ENCODE results near the gene FOXP2. TPM values are rescaled to one million over a fixed set of nuclear protein-coding genes. Genes with fewer than 3 reads are reported as not detected.
"Not testable (repeated sequence)": the region's sequence is repeated elsewhere in the genome, so short reads cannot be mapped to it uniquely, and the experiment has no call there.

Gene FOXP2
- total and polyA plus RNA-seq, 2 of the 13 experiments (the other 11 are each of a cell fraction or from before 2014, with no cell fraction given): 0.90 TPM; not detected in 1

DNA sequence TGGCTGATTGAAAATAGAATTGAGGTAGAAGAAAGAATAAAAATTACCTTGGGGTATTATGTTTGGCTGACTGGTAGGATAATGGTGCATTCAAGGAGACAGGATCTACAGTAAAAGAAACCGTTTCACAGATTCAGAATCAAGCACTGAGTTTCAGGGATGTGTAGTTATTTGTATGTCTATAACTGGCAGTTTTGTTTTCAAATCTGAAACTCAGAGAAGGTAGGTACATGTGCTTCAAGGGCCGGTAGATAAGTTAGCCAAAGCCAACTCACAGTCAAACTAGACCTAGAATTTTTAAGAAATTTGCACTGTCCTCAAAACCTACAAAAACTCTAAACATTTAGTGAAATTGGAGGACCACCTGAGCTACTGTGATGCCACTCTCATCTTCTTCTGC lies 191.5 kb downstream of the FOXP2 start (continued):
- TF ChIP-seq, protein P1, sequence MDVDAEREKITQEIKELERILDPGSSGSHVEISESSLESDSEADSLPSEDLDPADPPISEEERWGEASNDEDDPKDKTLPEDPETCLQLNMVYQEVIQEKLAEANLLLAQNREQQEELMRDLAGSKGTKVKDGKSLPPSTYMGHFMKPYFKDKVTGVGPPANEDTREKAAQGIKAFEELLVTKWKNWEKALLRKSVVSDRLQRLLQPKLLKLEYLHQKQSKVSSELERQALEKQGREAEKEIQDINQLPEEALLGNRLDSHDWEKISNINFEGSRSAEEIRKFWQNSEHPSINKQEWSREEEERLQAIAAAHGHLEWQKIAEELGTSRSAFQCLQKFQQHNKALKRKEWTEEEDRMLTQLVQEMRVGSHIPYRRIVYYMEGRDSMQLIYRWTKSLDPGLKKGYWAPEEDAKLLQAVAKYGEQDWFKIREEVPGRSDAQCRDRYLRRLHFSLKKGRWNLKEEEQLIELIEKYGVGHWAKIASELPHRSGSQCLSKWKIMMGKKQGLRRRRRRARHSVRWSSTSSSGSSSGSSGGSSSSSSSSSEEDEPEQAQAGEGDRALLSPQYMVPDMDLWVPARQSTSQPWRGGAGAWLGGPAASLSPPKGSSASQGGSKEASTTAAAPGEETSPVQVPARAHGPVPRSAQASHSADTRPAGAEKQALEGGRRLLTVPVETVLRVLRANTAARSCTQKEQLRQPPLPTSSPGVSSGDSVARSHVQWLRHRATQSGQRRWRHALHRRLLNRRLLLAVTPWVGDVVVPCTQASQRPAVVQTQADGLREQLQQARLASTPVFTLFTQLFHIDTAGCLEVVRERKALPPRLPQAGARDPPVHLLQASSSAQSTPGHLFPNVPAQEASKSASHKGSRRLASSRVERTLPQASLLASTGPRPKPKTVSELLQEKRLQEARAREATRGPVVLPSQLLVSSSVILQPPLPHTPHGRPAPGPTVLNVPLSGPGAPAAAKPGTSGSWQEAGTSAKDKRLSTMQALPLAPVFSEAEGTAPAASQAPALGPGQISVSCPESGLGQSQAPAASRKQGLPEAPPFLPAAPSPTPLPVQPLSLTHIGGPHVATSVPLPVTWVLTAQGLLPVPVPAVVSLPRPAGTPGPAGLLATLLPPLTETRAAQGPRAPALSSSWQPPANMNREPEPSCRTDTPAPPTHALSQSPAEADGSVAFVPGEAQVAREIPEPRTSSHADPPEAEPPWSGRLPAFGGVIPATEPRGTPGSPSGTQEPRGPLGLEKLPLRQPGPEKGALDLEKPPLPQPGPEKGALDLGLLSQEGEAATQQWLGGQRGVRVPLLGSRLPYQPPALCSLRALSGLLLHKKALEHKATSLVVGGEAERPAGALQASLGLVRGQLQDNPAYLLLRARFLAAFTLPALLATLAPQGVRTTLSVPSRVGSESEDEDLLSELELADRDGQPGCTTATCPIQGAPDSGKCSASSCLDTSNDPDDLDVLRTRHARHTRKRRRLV (CRISPR knock-in tag; IDR thresholded peaks at IDR 0.05): no peak
- TF ChIP-seq PHF5A (CRISPR knock-in tag; IDR thresholded peaks at IDR 0.05; ENCODE audit: low read depth, unreplicated experiment): no peak

DNA sequence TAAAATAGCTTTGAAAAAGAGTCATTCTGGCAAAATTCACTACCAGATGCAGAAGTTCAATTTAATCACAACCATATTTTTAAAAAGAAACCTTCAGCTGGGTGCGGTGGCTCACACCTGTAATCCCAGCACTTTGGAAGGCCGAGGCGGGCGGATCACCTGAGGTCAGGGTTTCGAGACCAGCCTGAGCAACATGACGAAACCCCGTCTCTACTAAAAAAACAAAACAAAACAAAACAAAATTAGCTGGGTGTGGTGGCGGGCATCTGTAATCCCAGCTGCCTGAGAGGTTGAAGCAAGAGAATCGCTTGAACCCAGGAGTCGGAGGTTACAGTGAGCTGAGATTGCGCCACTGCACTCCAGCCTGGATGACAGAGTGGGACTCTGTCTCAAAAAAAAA lies 194.2 kb downstream of the FOXP2 start:
- CTCF ChIA-PET (ENCODE audit: low intra/inter-chr PET ratio, low total read pairs); FAIRE-seq: not testable (repeated sequence)

More for the DNA sequence above, 194.2 kb downstream of the FOXP2 start:
- H3K4me2 ChIP-seq (ENCODE audit: low read depth, low read length); H3K9ac ChIP-seq (ENCODE audit: insufficient read depth, low read depth, low read length); POLR2A ChIA-PET; BruUV-seq (replicated peaks); intact Hi-C loops (cut with micrococcal nuclease; ENCODE audit: unreplicated experiment); H3K4me1 ChIP-seq (ENCODE audit: insufficient read depth, low read length); in situ Hi-C loops (cut with HindIII; ENCODE audit: extremely low pct_ligation_motif_present, low pct_unique_long_range_greater_than_20kb); H3K36me3 ChIP-seq (replicated peaks in 1 of 2; ENCODE audit: control insufficient read depth in 1 of 2, insufficient read depth in 2 of 2, low read length in 2 of 2); H2AFZ ChIP-seq (ENCODE audit: low read length); H3K9me3 ChIP-seq (ENCODE audit: low read length); H3K79me2 ChIP-seq (ENCODE audit: insufficient read depth, low read length); H4K20me1 ChIP-seq (ENCODE audit: insufficient read depth, low read length); H3K4me3 ChIP-seq (replicated peaks in 1 of 3; ENCODE audit: insufficient read depth in 1 of 3, low read depth in 2 of 3, low read length in 3 of 3); H3K27me3 ChIP-seq (ENCODE audit: control insufficient read depth in 1 of 2, insufficient read depth in 2 of 2, low read length in 2 of 2); ATAC-seq; DNase-seq (ENCODE audit: low spot score); H3K27ac ChIP-seq (ENCODE audit: extremely low read length, insufficient read depth, low read length): not testable (repeated sequence)
- 37% methylated on average over 11 of the region's 11 CpGs for whole genome bisulfite sequencing (ENCODE audit: low lambda C conversion rate)
